Caco-2 (cell line): Measurements from ENCODE around the gene SCRG1. TPM values are rescaled to one million over a fixed set of nuclear protein-coding genes. Genes with fewer than 3 reads are reported as not detected.

Source experiments
- Bru-seq: library from RNA; stranded (reverse); fragments of 400-500 nt; gene quantifications from one replicate; lab custom pipeline; 2021; lab: Mats Ljungman, UMichigan
- BruChase-seq, 2 experiments: library from RNA; stranded (reverse); fragments of 400-500 nt; gene quantifications; one replicate each; lab custom pipeline; 2021; lab: Mats Ljungman, UMichigan
- BruUV-seq: library from RNA; stranded (reverse); fragments of 400-500 nt; replicated peaks from 2 replicates; lab custom pipeline; 2021; lab: Mats Ljungman, UMichigan
- CTCF ChIA-PET: fragments of 300-600 bp; sonication (Branson Sonifier 250); formaldehyde crosslinking; loops from one replicate; lab custom pipeline; 2022; ENCODE audit warnings: antibody characterized with exemption; lab: Charles Lee
- POLR2A ChIA-PET: fragments of 300-600 bp; sonication (Branson Sonifier 250); formaldehyde crosslinking; loops from one replicate; lab custom pipeline; 2022; ENCODE audit warnings: antibody characterized with exemption; lab: Charles Lee
- DNase-seq, 2 experiments: peaks; one replicate each; pipeline versions ENCODE4 v3.0.0 to v3.0.0-alpha.2; 2020 to 2022
- H3K27me3 ChIP-seq: replicated peaks from 2 replicates; pipeline ENCODE4 v1.6.0; 2011; ENCODE audit warnings: low read length; ENCODE audit not compliant: control insufficient read depth, insufficient read depth
- H3K36me3 ChIP-seq: 2 replicates; pipeline ENCODE4 v1.5.1; 2011; ENCODE audit warnings: low read length; ENCODE audit not compliant: control insufficient read depth, insufficient read depth
- H3K4me1 ChIP-seq: fragments of 250-450 bp; sonication (Bioruptor Pico); 2 replicates; pipeline ENCODE4 v1.5.1; 2020; ENCODE audit warnings: mild to moderate bottlenecking
- H3K4me3 ChIP-seq: 2 replicates; pipeline ENCODE4 v1.5.1; 2011; ENCODE audit warnings: low read depth, mild to moderate bottlenecking, control low read depth, low read length
- H3K9me3 ChIP-seq: fragments of 250-450 bp; sonication (Bioruptor Pico); 2 replicates; pipeline ENCODE4 v1.5.1; 2020; ENCODE audit warnings: mild to moderate bottlenecking, moderate library complexity
- H3K27ac Mint-ChIP-seq: one replicate; pipeline ENCODE4 v1.8.0; 2022; ENCODE audit warnings: mixed read lengths; ENCODE audit not compliant: unreplicated experiment
- H3K27me3 Mint-ChIP-seq: one replicate; pipeline ENCODE4 v1.8.0; 2022; ENCODE audit warnings: mixed read lengths; ENCODE audit not compliant: insufficient read depth, unreplicated experiment
- H3K36me3 Mint-ChIP-seq: one replicate; pipeline ENCODE4 v1.8.0; 2022; ENCODE audit warnings: mild to moderate bottlenecking, mixed read lengths; ENCODE audit not compliant: insufficient read depth, unreplicated experiment
- H3K4me1 Mint-ChIP-seq: one replicate; pipeline ENCODE4 v1.8.0; 2022; ENCODE audit warnings: low read depth, mixed read lengths; ENCODE audit not compliant: unreplicated experiment
- H3K4me3 Mint-ChIP-seq: one replicate; pipeline ENCODE4 v1.8.0; 2022; ENCODE audit warnings: mild to moderate bottlenecking, moderate library complexity, mixed read lengths; ENCODE audit not compliant: unreplicated experiment
- H3K9me3 Mint-ChIP-seq: one replicate; pipeline ENCODE4 v1.8.0; 2022; ENCODE audit warnings: mixed read lengths; ENCODE audit not compliant: unreplicated experiment
- intact Hi-C: fragments of 100-400 bp; cut with micrococcal nuclease; formaldehyde crosslinking; loops from one replicate; pipeline ENCODE4 v1.10.0; 2022; ENCODE audit not compliant: unreplicated experiment
- long read RNA-seq: library from polyadenylated mRNA; stranded (forward); transcript quantifications from one replicate; pipeline ENCODE4 v2.0.0, GENCODE V29; 2022
- total RNA-seq: library from RNA; stranded (reverse); gene quantifications from 2 replicates; pipeline ENCODE4 v1.2.3, GENCODE V29; 2022
- TF ChIP-seq, protein P1 (sequence below), 2 experiments: fragments of 200-600 bp in 1 of 2; IDR thresholded peaks; 1 replicate in 1 of 2; 2 replicates in 1 of 2; pipeline versions ENCODE4 v1.5.1 to v1.8.0; 2011 to 2022; ENCODE audit warnings: antibody characterized with exemption in 1 of 2, control low read depth in 1 of 2, inconsistent platforms in 1 of 2, low read depth in 1 of 2, low read length in 1 of 2, mild to moderate bottlenecking in 1 of 2, moderate library complexity in 1 of 2; ENCODE audit not compliant: insufficient read depth in 1 of 2, severe bottlenecking in 1 of 2, unreplicated experiment in 1 of 2

SCRG1 gene
- total RNA-seq = not detected in 2 replicates
- not detected for Bru-seq, nascent RNA
- not detected for BruChase-seq, experiment 1, labeled RNA remaining after a 2-hour chase
- not detected for BruChase-seq, experiment 2, labeled RNA remaining after a 6-hour chase
- long read RNA-seq = 0 reads

DNA sequence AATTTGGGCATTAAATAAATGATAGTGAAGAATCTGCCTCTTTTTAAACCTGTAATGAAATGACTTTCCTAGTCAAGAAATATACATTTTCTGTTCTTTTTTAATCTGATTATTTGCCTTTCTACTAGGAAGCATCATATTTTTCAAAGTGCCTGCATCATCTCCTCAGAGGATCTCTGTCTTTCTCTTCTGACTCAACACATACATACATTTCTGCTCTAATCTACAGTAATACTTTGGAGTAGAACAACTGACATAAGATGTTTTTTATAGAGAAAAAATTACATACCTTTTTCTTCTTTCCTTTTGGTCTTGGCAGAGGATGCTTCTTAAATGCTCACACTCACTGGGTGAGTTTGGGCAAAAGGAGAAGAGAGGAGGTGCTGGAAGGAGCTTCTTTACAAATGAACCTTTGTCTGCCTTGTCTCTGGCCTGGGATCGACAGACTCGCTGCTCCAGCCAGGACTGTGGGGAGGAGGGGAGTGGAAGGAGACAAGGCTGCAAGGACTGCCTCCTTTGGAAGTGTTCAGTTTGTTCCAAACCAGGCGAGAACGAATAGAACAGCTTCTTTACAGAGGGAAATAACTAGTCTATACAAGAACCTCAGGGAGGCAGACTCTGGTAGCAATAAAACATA is at the start of gene SCRG1:
Gene SCRG1, minus strand, starts transcription at position 338 of the 637 bp plus-strand sequence. CDS start 7,702 bp downstream, outside the sequence.
- no peak for DNase-seq
- ChIA-PET CTCF (no interaction called here), POLR2A (no interaction called here)
- no peaks in the 10 kb centered on the region for H3K36me3 ChIP-seq
- H3K9me3 Mint-ChIP-seq = peaks cover 7% of the 10 kb centered on the region
- TF ChIP-seq, protein P1, sequence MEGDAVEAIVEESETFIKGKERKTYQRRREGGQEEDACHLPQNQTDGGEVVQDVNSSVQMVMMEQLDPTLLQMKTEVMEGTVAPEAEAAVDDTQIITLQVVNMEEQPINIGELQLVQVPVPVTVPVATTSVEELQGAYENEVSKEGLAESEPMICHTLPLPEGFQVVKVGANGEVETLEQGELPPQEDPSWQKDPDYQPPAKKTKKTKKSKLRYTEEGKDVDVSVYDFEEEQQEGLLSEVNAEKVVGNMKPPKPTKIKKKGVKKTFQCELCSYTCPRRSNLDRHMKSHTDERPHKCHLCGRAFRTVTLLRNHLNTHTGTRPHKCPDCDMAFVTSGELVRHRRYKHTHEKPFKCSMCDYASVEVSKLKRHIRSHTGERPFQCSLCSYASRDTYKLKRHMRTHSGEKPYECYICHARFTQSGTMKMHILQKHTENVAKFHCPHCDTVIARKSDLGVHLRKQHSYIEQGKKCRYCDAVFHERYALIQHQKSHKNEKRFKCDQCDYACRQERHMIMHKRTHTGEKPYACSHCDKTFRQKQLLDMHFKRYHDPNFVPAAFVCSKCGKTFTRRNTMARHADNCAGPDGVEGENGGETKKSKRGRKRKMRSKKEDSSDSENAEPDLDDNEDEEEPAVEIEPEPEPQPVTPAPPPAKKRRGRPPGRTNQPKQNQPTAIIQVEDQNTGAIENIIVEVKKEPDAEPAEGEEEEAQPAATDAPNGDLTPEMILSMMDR (IDR thresholded peaks at IDR 0.05; ENCODE audit: insufficient read depth in 1 of 2, low read depth in 1 of 2, low read length in 1 of 2, severe bottlenecking in 1 of 2, unreplicated experiment in 1 of 2) = no peak
- intact Hi-C loops = no loop called here
- no peaks in the 10 kb centered on the region for H3K4me1 Mint-ChIP-seq
- no peaks in the 10 kb centered on the region for H3K27me3 Mint-ChIP-seq
- H3K27me3 ChIP-seq = no peaks in the 10 kb centered on the region
- H3K4me1 ChIP-seq = no peaks in the 10 kb centered on the region; the same call in 1 of the 2 replicates
- no peak within 1 kb of the TSS for H3K27ac Mint-ChIP-seq
- no peaks in the 10 kb centered on the region for H3K9me3 ChIP-seq
- H3K4me3 Mint-ChIP-seq = no peak within 1 kb of the TSS
- no peak within 1 kb of the TSS for H3K4me3 ChIP-seq
- no TSS peak for BruUV-seq
- no peaks in the 10 kb centered on the region for H3K36me3 Mint-ChIP-seq

DNA sequence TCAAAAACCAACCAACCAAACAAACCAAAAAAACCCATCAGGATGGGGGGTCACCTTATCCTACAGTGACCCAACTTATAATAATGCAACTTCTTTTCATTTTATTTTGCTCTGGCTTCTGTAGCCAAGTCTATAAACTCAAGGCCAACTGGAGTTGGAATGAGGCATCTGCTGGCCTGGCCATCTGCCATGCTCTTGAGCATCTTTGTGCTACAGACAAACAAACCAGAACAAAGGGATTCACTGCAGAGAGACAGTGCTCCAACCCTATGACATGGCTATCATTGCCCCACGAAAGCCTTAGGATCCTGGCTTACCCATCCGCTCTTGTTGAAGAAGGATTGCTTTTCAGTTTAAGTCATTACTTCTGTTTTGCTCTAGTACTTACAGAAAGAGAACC is 49.2 kb upstream of the SCRG1 start:
- Mint-ChIP-seq H3K27ac (no peak overlapping the region), H3K27me3 (no peaks in the 10 kb centered on the region), H3K9me3 (no peaks in the 10 kb centered on the region), H3K36me3 (no peaks in the 10 kb centered on the region), H3K4me1 (peaks cover 6% of the 10 kb centered on the region), H3K4me3 (no peak overlapping the region)
- no peak for DNase-seq
- Histone ChIP-seq H3K27me3 (no peaks in the 10 kb centered on the region), H3K36me3 (no peaks in the 10 kb centered on the region), H3K4me3 (no peak overlapping the region), H3K9me3 (no peaks in the 10 kb centered on the region), H3K4me1 (0 out of 2 replicates have a peak, but pooled peaks cover 5% of the 10 kb centered on the region)
- intact Hi-C loops = no loop called here
- ChIA-PET POLR2A (no interaction called here), CTCF (no interaction called here)
- BruUV-seq = no TSS peak
- TF ChIP-seq, protein P1 (IDR thresholded peaks at IDR 0.05; ENCODE audit: insufficient read depth in 1 of 2, low read depth in 1 of 2, low read length in 1 of 2, severe bottlenecking in 1 of 2, unreplicated experiment in 1 of 2) = no peak

DNA sequence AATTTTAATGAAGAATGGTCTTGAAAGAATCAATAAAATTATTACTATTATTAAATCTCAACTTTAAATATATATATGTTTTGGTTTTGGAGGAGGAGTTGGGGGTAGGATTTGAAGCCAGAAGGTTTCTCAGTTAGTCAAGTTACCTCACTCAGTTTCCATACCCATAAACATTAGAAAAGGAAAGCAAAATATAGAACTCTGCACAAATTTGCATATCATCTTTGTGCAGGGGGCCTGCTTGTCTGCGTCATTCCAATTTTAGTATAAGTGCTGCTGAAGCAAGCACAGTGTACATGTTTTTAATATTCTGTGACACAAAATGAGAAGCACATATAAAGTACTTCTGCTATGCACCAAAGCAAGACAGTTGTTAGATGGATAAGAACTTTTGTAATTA is 47.5 kb upstream of the SCRG1 start:
- Mint-ChIP-seq H3K4me1 (peaks cover 6% of the 10 kb centered on the region), H3K36me3 (no peaks in the 10 kb centered on the region), H3K27ac (no peak overlapping the region), H3K9me3 (no peaks in the 10 kb centered on the region), H3K4me3 (no peak overlapping the region), H3K27me3 (no peaks in the 10 kb centered on the region)
- Histone ChIP-seq H3K27me3 (no peaks in the 10 kb centered on the region), H3K4me1 (0 out of 2 replicates have a peak, but pooled peaks cover 5% of the 10 kb centered on the region), H3K36me3 (no peaks in the 10 kb centered on the region), H3K4me3 (no peak overlapping the region), H3K9me3 (no peaks in the 10 kb centered on the region)
- no peak for DNase-seq
- TF ChIP-seq, protein P1 (IDR thresholded peaks at IDR 0.05; ENCODE audit: insufficient read depth in 1 of 2, low read depth in 1 of 2, low read length in 1 of 2, severe bottlenecking in 1 of 2, unreplicated experiment in 1 of 2) = no peak
- no TSS peak for BruUV-seq
- ChIA-PET CTCF (no interaction called here), POLR2A (no interaction called here)
- intact Hi-C loops = no loop called here
